ENCODE results near the gene MAPK10.
A peak's percentile ranks its signal among the peaks of the same experiment; 100 is the strongest.

MAPK10 gene

DNA sequence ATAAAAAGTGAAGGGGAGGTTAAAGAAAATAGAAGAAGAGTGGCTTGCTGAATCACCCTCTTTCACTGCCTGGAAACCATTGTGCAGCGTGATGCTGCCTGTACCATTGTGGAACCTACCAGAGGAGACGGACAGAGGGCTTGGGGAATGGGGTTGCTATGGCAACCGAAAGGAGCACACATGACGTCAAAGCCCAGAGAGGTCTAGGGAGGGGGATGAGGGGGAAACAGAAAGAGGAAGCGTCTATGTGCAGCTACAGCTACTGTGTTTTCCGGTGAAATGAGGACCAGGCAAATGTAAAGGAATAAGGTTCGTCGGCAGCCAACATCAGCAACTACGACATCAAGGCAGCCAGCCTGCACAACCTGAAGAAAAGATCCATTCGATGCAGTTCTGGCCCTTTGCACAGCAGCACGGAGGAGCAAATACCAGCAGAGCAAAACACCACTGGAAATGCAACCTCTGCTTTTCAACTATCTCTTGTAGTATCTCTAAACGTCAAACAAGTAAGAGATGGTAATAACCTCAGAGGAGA, at the start of gene MAPK10:
Gene MAPK10, minus strand, starts transcription at position 110 of the 535 bp plus-strand sequence.
- peak; percentile 27 to 95 (median 85) for DNase-seq

DNA sequence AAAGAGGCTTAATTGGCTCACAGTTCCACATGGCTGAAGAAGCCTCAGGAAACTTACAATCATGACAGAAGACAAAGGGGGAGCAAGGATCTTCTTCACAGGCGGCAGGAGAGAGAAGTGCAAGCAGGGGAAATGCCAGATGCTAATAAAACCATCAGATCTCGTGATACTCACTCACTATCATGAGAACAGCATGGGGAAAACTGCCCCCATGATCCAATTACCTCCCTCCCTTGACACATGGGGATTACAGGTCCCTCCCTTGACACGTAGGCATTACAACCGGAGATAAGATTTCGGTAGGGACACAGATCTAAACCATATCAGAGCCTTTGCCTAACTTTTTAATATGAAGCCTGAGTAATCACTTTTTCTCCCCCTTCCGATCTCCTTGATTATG, 43.7 kb upstream of the MAPK10 start:
- DNase-seq = no peak

DNA sequence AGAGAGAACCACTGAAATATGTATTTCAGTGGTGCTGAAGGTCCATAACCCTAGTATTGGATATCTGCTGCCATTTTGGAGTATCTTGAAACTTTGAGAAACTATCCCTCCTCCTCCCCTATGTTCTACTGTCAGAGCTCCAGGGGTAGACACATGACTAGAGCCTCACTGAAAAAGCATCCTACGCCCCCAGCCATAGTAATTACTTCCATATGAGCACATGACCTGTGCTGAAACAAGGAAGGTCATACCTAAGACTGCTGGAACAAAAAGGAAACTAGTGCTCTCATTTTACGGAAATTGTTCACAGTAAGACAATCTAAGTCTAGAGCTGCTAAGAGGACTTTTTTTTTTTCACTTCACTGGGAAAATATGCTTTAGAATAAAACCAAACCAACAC, 42.0 kb upstream of the MAPK10 start:
- no peak for DNase-seq

DNA sequence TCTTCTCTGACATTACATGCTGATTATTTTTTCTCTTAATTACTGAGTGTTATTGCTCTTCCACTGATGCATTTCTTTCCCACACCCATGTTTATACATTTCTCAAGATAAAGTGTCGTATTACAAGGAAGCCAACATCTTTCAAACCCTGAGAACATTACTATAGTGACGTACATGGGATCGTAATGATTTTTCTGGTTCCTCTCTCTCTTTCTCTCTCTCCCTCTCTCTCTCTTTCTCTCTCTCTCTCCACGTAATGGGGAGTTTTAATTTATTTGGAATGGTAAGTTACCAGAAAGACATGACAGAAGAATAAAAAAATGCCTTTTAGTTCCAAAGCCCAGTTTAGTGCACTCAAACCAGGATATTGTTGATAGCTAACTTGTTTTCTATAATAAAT, 40.4 kb upstream of the MAPK10 start:
- DNase-seq = no peak

DNA sequence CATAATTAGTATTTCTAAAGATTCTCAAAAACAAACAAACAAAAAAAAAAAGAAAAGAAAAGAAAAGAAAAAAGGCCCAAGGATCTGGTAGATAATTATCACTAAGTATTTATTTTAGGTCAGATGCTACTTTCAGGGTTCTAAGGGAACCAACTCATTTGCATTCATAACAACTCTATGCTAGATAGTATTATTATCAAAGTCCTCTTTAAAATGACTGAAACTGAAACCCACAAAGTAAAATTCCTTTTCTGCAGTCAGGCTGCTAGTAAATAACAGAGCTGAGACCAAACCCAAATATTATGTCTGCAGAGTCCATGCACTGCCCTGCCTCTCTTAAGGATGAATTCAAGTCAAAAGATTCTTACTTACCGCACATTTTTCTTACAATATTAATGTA, 38.3 kb upstream of the MAPK10 start:
- DNase-seq = no peak

DNA sequence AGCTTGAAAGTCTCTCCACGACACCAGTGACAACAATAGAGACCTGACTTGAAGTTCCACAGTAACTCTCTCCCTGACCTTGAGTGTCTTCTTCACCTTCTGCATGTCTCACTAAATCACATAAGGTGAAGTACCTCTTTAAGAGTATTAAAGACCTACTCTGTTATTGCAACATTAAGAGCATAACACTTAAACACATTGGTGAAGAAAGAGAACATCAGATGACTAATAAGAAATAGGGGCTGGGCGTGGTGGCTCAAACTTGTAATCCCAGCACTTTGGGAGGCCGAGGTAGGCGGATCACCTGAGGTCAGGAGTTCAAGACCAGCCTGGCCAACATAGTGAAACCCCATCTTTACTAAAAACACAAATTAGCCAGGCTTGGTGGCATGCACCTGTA, 33.9 kb upstream of the MAPK10 start:
- no peak for DNase-seq

DNA sequence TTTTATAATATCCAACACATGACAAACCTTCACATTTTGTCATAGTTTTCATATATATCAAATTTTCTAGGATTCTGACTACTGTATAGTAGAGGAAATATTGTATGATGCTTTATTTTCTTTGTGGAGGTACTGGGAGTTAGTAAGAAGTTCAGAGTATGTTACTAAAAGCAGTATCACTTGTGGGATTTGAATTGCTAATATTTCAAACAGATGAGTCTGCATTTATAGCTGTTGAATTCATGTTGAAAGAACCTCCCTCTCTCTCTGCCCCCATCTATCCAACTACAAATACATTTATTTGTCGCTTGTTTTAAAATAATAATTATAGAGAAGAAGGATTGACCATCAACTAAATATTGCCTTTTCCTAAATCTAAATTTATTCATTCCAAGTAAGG, 29.8 kb upstream of the MAPK10 start:
- no peak for DNase-seq

DNA sequence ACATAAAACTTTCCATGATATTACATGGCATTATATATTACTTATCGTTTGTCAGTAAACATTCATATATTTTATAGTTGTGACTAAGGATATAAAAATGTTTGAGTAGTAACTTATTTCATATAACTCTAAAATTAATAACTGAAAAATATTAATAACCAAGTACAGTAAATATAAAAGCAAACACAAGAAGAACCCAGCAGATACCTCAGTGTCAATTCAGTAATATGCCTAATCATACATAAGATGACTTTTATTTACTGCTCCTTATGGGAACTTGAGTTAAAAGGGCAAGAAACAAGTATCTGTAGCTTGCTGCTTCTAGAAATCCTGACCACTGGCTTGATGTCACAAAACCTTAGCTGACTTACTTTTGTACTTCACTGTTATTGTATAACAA, 28.4 kb upstream of the MAPK10 start:
- no peak for DNase-seq

DNA sequence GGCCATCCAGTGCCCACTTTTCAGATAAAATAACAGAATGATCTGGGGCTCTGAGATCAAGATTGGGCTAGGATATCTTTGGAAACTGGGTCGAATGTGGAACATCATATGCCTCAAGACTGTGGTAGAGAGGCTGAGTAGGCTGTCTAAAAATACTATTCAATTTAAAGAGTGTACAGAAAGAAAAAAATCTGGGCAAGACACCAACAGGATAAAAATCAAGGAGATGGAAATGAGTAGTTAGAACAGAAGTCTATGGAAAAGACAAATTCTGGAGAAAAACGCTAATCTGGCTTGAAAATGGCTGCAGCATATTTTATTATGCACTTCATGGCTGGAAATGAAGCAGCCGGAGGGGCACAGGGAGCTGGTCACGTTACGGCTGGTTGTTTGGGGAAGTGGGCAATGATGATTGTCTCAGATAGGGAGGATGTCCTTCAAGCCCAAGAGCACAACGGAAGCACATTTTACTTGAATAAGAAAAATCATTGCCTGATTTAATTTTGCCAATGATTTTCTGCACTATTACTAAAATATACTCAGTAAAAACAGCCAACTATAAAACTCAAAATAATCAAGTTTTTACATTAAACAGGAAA, 27.1 kb upstream of the MAPK10 start:
- DNase-seq = peak in 2 of 56 donors; percentile 0 to 8

DNA sequence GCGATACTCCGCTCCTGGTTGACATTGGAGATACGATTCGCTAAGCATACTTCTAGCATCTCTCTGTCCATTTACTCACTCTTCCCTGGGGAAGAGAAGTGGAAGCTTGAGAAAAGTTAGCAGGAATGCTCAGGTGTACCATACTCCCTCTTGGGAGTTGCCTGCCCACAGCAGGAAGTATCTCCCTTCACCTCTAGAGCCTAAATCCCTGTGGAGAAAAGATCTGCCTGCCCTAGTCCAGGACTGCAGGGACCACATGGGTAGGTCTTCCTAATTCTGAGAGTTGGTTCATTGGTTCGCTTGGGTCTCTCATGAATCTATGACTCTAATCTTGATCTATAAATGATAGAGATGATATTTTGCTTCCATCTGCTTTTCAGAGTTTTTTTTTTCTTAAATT, 26.3 kb upstream of the MAPK10 start:
- no peak for DNase-seq

DNA sequence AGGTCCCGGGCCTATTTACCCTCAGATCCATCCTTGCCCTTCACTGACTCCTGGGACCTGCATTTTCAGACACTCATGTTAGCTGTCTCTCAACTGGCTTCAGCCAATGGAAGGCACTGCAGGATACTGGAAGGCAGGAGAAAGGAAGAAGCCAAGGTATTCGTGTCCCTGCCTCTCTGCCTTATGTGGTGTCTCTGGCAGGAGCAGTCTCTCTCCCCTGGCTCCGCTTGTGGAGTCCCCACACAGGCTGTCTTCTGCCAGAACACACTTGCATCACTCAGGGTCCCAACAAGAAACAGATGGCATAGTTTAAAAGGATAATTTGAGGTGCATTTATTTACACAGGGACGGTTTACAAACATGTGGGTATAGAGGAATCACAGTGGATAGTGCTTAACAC, 21.6 kb upstream of the MAPK10 start:
- DNase-seq = no peak

DNA sequence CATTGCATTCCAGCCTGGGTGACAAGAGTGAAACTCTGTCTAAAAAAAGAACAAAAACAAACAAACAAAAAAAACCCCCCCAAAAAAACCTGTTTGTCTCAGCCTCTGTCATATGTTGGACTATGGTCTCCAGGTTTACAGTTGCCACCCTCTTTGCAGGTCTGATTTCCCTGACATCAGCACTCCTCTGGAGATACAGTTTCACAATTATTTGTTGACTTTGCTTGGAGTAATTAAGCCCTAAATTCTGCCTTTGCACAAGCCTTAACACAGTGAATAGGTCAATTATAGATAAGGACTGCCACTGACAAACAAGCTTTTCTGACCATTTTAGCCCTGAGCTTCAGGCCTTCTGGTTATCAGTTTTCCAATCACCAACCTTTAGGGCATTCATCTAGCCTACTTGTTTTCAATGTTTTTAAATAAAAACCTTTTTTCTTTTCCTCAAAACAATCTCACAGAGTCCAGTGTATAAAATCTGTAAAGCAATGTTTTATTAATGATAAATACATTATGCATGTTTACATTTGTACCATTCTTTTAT, 20.4 kb upstream of the MAPK10 start:
- DNase-seq = no peak

DNA sequence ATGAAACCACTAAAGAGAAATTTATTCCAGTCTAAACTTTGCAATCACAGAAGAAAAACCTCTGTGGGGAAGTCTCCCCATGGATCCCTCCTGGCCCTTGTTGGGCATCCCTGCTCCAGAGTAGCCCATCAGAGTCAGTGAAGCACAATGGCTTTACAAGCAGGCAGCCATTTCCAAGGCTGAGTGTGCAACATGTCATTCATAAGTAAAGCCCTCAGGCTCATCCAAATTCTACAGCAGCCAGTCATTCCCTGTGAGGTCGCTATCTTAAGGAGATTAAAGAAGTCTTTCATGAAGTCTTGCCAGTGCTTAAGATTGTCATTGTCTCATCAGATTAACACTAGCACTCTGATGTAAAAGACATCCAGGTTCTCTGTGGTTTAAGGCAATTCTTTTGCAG, 17.0 kb upstream of the MAPK10 start:
- no peak for DNase-seq

DNA sequence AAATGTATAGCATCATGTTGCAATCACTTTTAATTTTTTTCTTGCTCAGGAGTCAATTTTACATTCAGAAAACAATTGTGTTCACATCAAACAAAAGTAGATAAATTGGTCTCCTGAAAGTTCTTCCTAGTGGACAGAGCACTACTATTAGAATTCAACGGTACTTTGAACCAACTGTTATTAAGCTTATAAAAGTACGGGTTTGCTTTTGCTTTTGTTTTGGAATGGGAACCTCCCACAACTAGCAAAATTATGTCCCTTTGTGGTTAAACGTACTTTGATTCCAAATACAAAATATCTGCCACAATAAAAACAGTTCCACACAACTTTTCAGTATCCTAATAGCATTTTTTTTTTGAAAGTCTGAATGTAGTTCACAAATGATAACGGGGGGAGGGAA, 8.6 kb upstream of the MAPK10 start:
- DNase-seq = no peak

DNA sequence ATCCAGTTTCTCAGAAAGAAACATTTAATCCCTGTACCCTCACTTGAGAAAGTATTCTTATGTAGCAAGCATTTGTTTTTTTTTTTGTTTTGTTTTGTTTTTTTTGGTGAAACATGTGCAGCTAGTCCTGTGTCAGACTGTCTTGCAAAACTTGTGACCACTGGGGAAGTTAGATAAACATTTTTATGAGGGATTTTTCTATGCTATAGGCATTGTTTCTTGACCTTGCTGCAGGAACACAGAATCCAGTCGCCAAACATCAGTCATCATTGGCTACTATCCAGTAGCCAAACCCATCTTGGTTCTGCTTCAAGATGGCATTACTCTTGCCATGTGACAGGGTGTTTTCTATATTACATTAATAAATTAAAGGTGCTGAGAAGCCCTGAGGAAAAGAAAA, 7.7 kb upstream of the MAPK10 start:
- no peak for DNase-seq

DNA sequence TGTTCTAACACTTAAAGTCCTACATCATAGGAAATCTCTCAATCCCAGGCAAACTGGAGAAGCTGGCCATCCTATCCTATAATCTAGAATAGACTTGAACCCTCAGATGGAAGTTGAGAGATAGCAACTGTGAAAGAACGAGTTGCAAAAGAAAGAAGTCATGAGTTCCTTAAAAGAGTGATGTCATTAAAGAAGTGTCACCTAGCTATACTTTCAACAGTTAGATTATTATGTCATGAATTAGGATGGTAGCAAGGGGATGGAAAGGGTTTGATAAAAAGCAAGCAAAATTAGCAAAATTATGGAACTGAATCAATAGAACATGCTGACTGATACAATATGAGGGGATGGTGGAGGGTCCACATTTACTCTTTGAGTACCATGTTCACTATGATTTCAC, 7.1 kb upstream of the MAPK10 start:
- no peak for DNase-seq

DNA sequence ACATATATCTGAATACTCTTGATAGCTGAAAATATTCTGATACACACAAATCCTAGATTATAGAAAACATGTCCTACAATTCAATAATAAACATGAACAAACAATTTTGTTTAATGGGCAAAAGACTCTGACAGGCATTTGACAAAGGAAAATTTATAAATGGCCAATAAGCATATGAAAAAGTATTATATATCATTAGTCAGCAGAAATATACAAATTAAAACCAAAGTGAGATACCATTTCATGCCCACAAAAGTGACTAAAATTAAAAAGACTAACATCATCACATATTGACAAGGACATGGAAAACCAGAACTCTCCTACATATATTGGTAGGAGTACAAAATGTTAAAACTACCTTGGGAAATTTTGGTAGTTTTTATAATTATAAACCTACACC, 2.7 kb upstream of the MAPK10 start:
- DNase-seq = no peak

DNA sequence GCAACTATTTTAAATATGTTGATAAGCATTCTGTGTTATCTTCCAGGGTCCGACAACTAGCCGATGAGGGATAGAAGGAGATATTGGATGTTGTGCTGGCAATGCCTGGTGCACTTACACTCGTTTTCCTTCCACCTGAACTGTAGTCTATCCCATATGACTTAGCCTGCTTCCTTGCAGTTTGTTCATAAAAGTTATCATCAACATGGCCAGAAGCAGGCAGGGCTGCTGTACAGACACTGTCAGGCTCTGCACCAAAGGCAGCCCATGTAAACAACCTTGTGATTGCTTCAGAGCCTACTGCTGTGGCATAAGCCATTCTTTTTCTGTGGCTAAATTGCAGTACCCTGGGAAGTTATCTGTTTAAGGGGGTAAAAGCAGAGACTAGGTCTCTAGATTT, 1.6 kb downstream of the MAPK10 start:
- peak in 43 of 56 donors; percentile 1 to 64 (median 21) for DNase-seq

DNA sequence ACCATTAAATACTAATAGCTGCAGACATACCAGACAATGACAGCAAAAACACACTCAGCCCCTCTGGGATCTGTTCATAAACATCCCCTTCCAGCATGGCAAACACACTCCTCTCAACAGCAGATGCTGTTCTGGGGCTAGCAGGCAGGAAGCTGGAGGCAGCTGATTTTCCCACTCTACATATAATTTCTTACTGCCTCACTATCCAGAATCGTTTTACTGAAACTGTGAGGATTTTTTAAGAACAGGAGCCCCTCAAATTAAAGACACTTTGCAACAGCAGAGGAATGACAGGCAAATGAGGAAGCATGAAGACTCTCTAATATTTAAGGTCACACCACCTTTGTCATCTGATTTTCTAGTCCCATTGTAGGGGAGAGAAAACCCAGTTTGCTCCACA, 2.2 kb downstream of the MAPK10 start:
- DNase-seq = peak in 31 of 56 donors; percentile 0 to 47 (median 12)

DNA sequence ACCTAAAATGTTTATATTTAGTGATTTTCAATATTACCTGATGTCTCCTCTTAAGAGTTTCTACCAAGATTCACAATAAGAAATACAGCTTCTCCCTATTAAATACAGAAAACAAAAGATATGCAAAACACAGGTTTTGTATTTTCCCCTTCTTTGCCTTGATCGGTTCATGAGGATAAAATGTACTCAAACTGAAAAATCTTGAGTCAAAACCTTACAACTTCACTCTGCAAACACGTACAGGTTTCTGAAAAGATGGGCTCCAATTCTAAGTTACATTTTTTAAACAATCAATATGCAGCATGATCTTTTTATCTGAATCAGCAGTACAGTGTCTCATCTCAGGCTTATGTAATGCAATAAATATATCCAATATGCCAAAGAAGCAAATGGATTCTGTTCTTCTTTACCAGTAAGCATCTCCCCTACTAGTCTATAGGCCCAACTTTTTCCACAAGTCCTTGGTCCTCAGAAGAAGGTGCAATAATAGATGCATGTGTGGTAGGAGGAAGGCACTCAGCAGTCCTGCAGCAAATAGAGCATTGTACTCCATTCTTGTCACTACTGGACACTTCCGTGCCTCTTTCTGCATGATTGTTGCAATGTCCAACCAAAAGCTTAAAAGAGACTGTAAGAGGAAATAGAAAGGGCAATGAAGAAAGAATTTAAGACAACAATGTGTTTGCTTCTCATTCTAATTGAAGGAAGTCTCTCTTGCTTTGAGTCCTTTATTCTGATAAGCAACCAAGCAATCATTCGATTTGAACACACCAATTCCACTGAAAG, 3.2 kb downstream of the MAPK10 start:
- DNase-seq = peak in 3 of 56 donors; percentile 2 to 8 (median 8)

DNA sequence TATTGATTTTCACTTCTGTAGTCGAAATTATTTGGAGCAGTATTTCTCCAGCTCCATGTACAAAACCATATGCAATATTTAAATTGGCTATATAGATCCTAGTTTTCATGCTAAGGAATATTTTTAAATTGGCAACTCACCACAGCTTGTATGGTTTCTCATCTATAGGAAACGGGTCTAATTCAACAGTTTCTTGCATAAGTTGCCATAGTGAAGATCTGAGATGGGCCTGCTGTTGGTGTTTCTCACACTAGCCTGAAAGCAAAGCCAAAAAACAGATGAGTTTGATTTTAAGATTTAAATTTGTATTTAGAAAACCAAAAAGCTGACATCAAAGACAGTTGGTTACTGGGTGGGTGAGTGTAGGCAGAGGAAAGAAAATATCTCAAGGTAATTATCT, 5.5 kb downstream of the MAPK10 start:
- DNase-seq = no peak

DNA sequence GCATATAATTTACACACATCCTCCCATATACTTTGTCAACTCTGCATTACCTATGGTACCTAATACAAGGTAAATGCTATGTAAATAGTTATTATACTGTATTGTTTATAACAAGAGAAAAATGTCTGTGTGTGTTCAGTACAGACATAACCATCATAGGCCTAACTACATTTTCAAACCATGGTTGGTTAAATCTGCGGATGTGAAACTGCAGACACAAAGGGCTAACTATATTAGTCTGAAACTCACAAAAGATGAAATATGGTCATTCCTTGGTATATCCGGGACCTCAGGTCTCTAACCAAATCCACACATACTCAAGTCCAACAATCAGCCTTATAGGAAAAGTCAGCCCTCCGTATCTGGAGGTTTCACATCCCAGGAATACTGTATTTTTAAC, 13.5 kb downstream of the MAPK10 start:
- no peak for DNase-seq

DNA sequence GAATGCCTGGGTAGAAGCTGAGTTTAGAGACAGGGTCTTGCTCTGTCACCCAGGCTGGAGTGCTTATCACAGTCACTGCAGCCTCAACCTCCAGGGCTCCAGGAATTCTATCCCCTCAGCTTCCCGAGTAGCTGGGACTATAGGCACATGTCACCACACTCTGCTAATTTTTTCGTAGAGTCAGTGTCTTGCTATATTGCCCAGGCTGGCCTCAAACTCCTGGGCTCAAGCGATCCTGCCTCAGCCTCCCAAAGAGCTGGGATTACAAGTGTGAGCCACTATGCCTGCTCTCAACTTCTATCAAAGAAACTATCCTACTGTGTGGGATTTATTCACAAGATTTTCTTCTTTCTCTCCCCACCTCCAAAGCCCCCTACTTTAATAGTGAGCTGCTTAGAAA, 15.7 kb downstream of the MAPK10 start:
- DNase-seq = no peak

Data from nucleus accumbens (tissue), 56 donors.